HG03103 (cell line): ENCODE measurements around the gene FHIT.

ENCODE experiments used
- ATAC-seq: cut with Tn5 transposase; IDR thresholded peaks from one replicate; pipeline ENCODE4 v1.9.1; 2021; ENCODE audit warnings: low read depth; ENCODE audit not compliant: unreplicated experiment

The FHIT gene

GRCh38 chr3:60107275-60107674 is 1144.0 kb downstream of the FHIT start:
- ATAC-seq, result no peak

- no peak for ATAC-seq
Measured at GRCh38 chr3:60102154-60102553, 1149.1 kb downstream of the FHIT start.

- no peak for ATAC-seq
Measured at GRCh38 chr3:60101621-60102020, 1149.6 kb downstream of the FHIT start.

- ATAC-seq, result no peak
Measured at GRCh38 chr3:60096403-60096802, 1154.8 kb downstream of the FHIT start.

GRCh38 chr3:60095930-60096329 is 1155.3 kb downstream of the FHIT start:
- no peak for ATAC-seq

- no peak for ATAC-seq
Measured at GRCh38 chr3:60095516-60095915, 1155.7 kb downstream of the FHIT start.

GRCh38 chr3:60094392-60094947 is 1156.8 kb downstream of the FHIT start:
- ATAC-seq, result no peak

GRCh38 chr3:60090548-60090947 is 1160.7 kb downstream of the FHIT start:
- ATAC-seq, result no peak

- ATAC-seq, result peak; percentile 73
Measured at GRCh38 chr3:60086811-60087210, 1164.4 kb downstream of the FHIT start.

GRCh38 chr3:60085649-60086048 is 1165.6 kb downstream of the FHIT start:
- ATAC-seq, result no peak

GRCh38 chr3:60081381-60082095 is 1169.7 kb downstream of the FHIT start:
- ATAC-seq, result peak; percentile 67

- no peak for ATAC-seq
Measured at GRCh38 chr3:60080648-60081047, 1170.6 kb downstream of the FHIT start.

- no peak for ATAC-seq
Measured at GRCh38 chr3:60079076-60079475, 1172.2 kb downstream of the FHIT start.

- no peak for ATAC-seq
Measured at GRCh38 chr3:60076331-60076730, 1174.9 kb downstream of the FHIT start.

- ATAC-seq, result no peak
Measured at GRCh38 chr3:60073942-60074341, 1177.3 kb downstream of the FHIT start.

GRCh38 chr3:60073228-60073627 is 1178.0 kb downstream of the FHIT start:
- ATAC-seq, result no peak

- no peak for ATAC-seq
Measured at GRCh38 chr3:60070366-60070765, 1180.9 kb downstream of the FHIT start.

GRCh38 chr3:60065227-60065868 is 1185.9 kb downstream of the FHIT start:
- no peak for ATAC-seq

- no peak for ATAC-seq
Measured at GRCh38 chr3:60064210-60065178, 1186.8 kb downstream of the FHIT start.

GRCh38 chr3:60056404-60056803 is 1194.8 kb downstream of the FHIT start:
- ATAC-seq, result no peak

GRCh38 chr3:60055765-60056164 is 1195.5 kb downstream of the FHIT start:
- no peak for ATAC-seq
